WI38 (cell line): ENCODE results near the gene SUN5.

Experiments used
- H3K4me3 ChIP-seq: 2 replicates; pipeline ENCODE4 v1.5.1; 2011; ENCODE audit warnings: low read depth, mild to moderate bottlenecking, control low read depth, low read length
- CTCF ChIP-seq: IDR thresholded peaks from 2 replicates; pipeline ENCODE4 v1.5.1; 2012; ENCODE audit warnings: low read depth, mild to moderate bottlenecking, control low read depth, low read length

Gene SUN5

DNA sequence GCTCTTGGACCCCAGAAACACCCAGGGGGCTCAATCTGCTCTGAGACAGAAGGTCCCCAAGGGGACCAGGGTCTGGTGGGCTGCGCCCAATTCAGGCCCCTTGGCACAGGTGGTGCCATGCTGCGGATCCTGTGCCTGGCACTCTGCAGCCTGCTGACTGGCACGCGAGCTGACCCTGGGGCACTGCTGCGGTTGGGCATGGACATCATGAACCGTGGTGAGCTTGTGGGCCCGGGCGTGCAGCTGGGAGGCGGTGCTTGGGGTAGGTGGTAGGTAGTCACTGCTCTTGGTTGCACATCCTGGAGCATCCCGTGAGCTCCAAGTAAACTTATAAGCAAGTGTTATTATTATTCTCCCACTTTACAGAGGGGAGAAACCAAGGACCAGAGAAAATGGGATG, 27.3 kb upstream of the SUN5 start, which contains the start of gene BPIFB6:
TSS of gene BPIFB6 (plus strand) at position 118 of the 400 bp plus-strand sequence. CDS start at position 118, 0 bp downstream.
- no peak within 1 kb of the TSS for H3K4me3 ChIP-seq
- no peak for TF ChIP-seq CTCF

- no peak overlapping the region for H3K4me3 ChIP-seq
- TF ChIP-seq CTCF, result no peak
Observed at GRCh38 chr20:33030569-33030968, 26.3 kb upstream of the SUN5 start.

GRCh38 chr20:33030076-33030475, 25.8 kb upstream of the SUN5 start:
- TF ChIP-seq CTCF, result no peak
- no peak overlapping the region for H3K4me3 ChIP-seq

DNA sequence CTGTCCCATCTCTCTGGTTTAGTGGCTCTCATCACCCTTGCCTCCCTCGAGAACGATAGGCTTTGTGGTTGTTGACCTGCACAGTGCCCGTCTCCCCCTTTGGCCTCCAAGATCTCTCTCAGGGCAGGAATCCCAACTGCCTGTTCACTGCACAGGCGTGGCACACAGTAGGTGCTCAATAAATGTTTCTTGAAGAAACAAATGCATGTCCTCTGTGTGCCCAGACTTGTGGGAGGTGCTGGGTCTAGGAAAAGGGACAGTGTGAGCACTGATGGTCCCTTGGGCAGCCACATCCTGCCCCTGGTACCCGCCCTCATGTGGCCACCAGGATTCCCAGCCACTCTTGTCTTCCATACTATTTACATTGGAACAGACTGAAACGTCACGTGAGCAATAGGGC, 24.6 kb upstream of the SUN5 start:
- no peak for TF ChIP-seq CTCF
- H3K4me3 ChIP-seq, result no peak overlapping the region

GRCh38 chr20:33027769-33028751, 23.8 kb upstream of the SUN5 start:
- no peak overlapping the region for H3K4me3 ChIP-seq
- no peak for TF ChIP-seq CTCF

DNA sequence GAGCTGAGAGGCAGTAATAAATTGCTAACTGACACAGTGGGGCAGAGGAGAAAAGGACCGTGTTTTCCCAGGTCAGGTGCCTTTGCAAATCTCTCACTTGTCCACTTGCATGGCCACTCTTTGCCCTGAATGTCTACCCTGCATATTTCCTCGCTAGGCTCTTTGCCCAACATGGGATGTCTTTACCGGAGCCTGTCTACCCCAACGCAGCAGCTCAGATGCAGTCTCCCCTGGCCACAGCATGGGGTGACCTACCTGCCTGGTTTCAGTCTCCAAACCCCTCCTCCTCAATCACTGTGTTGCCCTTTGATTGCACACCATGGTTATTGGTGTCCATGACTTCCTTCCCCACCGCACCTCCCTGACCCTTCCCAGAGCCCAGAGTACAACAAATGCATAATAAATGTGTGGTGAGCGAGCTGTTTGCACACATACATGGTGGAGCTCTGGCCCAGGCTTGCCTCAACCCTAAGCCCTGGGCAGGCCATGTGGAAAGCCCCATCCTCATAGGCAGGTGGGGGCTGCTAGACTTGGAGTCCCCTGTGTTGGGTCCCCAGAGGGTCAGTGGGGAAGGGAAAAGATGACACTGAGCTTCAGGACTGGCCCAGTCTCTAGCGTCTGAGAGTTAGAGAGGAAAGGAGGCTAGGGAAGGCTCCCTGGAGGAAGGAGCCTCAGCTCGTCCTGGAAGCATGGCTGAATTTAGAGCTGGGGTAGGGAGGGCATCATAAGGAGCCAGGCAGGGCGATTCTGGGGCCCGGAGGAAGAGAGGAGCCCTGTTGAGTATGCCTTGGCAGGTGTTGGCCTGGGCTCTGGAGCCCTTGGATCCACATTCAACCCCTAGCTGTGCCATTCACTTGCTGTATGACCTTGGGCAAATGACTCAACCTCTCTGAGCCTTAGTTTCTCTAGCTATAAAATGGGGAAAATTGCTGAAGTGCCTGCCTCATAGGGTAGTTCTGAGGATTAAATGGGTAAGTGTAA, 22.8 kb upstream of the SUN5 start:
- no peak for TF ChIP-seq CTCF

More for the DNA sequence above, 22.8 kb upstream of the SUN5 start:
- no peak overlapping the region for H3K4me3 ChIP-seq
